Measurements from ENCODE around the gene LNX2.
A peak's percentile ranks its signal among the peaks of the same experiment; 100 is the strongest.

The LNX2 gene

GRCh38 chr13:27620377-27621115 lies at the start of gene LNX2:
LNX2 (minus strand) TSS chr13:27620529; CDS start chr13:27581703, 38,826 bp downstream.
- peak; percentile 76 for DNase-seq

GRCh38 chr13:27667946-27668345 lies 47.6 kb upstream of the LNX2 start:
- DNase-seq: no peak

GRCh38 chr13:27666951-27667350 lies 46.6 kb upstream of the LNX2 start:
- no peak for DNase-seq

GRCh38 chr13:27665761-27666160 lies 45.4 kb upstream of the LNX2 start:
- no peak for DNase-seq

- DNase-seq: no peak
Observed at GRCh38 chr13:27665333-27665732, 45.0 kb upstream of the LNX2 start.

- DNase-seq: no peak
Observed at GRCh38 chr13:27663947-27664346, 43.6 kb upstream of the LNX2 start.

GRCh38 chr13:27662738-27663470 lies 42.6 kb upstream of the LNX2 start:
- no peak for DNase-seq

GRCh38 chr13:27661017-27661416 lies 40.7 kb upstream of the LNX2 start:
- no peak for DNase-seq

GRCh38 chr13:27660511-27660910 lies 40.2 kb upstream of the LNX2 start:
- no peak for DNase-seq

GRCh38 chr13:27659145-27659865 lies 39.0 kb upstream of the LNX2 start:
- DNase-seq: no peak

GRCh38 chr13:27658546-27658945 lies 38.2 kb upstream of the LNX2 start:
- DNase-seq: no peak

GRCh38 chr13:27657724-27658123 lies 37.4 kb upstream of the LNX2 start:
- no peak for DNase-seq

- no peak for DNase-seq
Observed at GRCh38 chr13:27654816-27655215, 34.5 kb upstream of the LNX2 start.

GRCh38 chr13:27654059-27654458 lies 33.7 kb upstream of the LNX2 start:
- no peak for DNase-seq

GRCh38 chr13:27650312-27650711 lies 30.0 kb upstream of the LNX2 start:
- no peak for DNase-seq

GRCh38 chr13:27644302-27644701 lies 24.0 kb upstream of the LNX2 start:
- DNase-seq: peak; percentile 36

- no peak for DNase-seq
Observed at GRCh38 chr13:27643334-27644132, 23.2 kb upstream of the LNX2 start.

GRCh38 chr13:27641711-27642502 lies 21.6 kb upstream of the LNX2 start:
- no peak for DNase-seq

GRCh38 chr13:27639186-27639585 lies 18.9 kb upstream of the LNX2 start:
- DNase-seq: no peak

GRCh38 chr13:27638521-27638920 lies 18.2 kb upstream of the LNX2 start:
- no peak for DNase-seq

GRCh38 chr13:27638001-27638400 lies 17.7 kb upstream of the LNX2 start:
- no peak for DNase-seq

- no peak for DNase-seq
Observed at GRCh38 chr13:27637289-27637626, 16.9 kb upstream of the LNX2 start.

All from DMS79 (cell line).